Motor neuron (in vitro differentiated cells): Measurements from ENCODE around the gene IL37. TPM values are rescaled to one million over a fixed set of nuclear protein-coding genes. Genes with fewer than 3 reads are reported as not detected.
"Not testable (repeated sequence)": the region's sequence is repeated elsewhere in the genome, so short reads cannot be mapped to it uniquely, and the experiment has no call there.

Experiments used
- ATAC-seq, 8 experiments: fragments of 200-7000 bp; cut with Tn5 transposase; replicated peaks in 6 of 8; 2 replicates each; pipeline ENCODE4 v1.8.0; 2021; ENCODE audit warnings: mild to moderate bottlenecking in 8 of 8, moderate library complexity in 8 of 8
- H3K27ac ChIP-seq, 2 donors: fragments of 250-450 bp; sonication (Bioruptor Pico); 2 replicates each; pipeline ENCODE4 v1.9.0; 2021; ENCODE audit warnings: antibody characterized with exemption in 2 of 2, mild to moderate bottlenecking in 2 of 2, moderate library complexity in 1 of 2
- H3K4me1 ChIP-seq, 2 donors: fragments of 250-450 bp; sonication (Bioruptor Pico); replicated peaks in 1 of 2; 2 replicates each; pipeline ENCODE4 v1.6.1; 2021; ENCODE audit warnings: antibody characterized with exemption in 2 of 2, mild to moderate bottlenecking in 2 of 2, moderate library complexity in 1 of 2
- H3K4me3 ChIP-seq, 5 donors: fragments of 250-450 bp; sonication (Bioruptor Pico); 2 replicates each; pipeline ENCODE4 v1.9.0; 2021; ENCODE audit warnings: antibody characterized with exemption in 5 of 5, mild to moderate bottlenecking in 5 of 5, moderate library complexity in 4 of 5
- WGBS, 10 experiments: fragments of 450-650 bp; shearing (Covaris generic); methylation state at CpG; one replicate each; pipeline ENCODE4 v1.0.0; 2022; 5-methylcytosine and 5-hydroxymethylcytosine counted together
- in situ Hi-C, 9 experiments: fragments of 400-800 bp; cut with MboI; loops; one replicate each; pipeline ENCODE4 v1.15.0; 2021; ENCODE audit warnings: low sequenced_read_pairs in 9 of 9, low pct_unique_long_range_greater_than_20kb in 2 of 9; ENCODE audit not compliant: unreplicated experiment in 9 of 9
- total RNA-seq, 8 experiments: library from RNA; unstranded; fragments of 300-600 nt; gene quantifications; 2 replicates each; pipeline versions ENCODE4 v1.2.3 to v1.2.4, GENCODE V29; 2022

IL37 gene
- total RNA-seq, 8 experiments from 2014 or later: not detected

GRCh38 chr2:112897624-112897978 lies 13.4 kb upstream of the IL37 start:
- no peak overlapping the region for H3K27ac ChIP-seq
- 30 to 100% (median 97%) methylated on average over 1 to 3 of the region's 3 CpGs; no CpG with 5 or more reads in 5 of the 10 experiments for WGBS, 10 experiments
- H3K4me1 ChIP-seq: no peaks in the 10 kb centered on the region
- ATAC-seq: no peak
- no peak overlapping the region for H3K4me3 ChIP-seq
- in situ Hi-C loops: loop anchor here in 1 of 9 experiments (25.0 kb wide), 1 partner anchor 160 kb away; no protein-coding TSS in a partner anchor

GRCh38 chr2:112901431-112902065 lies 9.4 kb upstream of the IL37 start:
- ATAC-seq, in situ Hi-C loops, H3K4me1 ChIP-seq, H3K4me3 ChIP-seq, H3K27ac ChIP-seq: not testable (repeated sequence)
- 39 to 94% (median 60%) methylated on average over 2 to 3 of the region's 3 CpGs; no CpG with 5 or more reads in 1 of the 10 experiments for WGBS, 10 experiments

GRCh38 chr2:112902816-112903215 lies 8.1 kb upstream of the IL37 start:
- H3K4me3 ChIP-seq: no peak overlapping the region
- in situ Hi-C loops: no loop called here
- ATAC-seq: no peak
- no peaks in the 10 kb centered on the region for H3K4me1 ChIP-seq
- H3K27ac ChIP-seq: no peak overlapping the region
- 0 to 89% (median 72%) methylated on average over 2 of the region's 2 CpGs for WGBS, 10 experiments

- Histone ChIP-seq H3K27ac (no peak overlapping the region), H3K4me3 (no peak overlapping the region), H3K4me1 (no peaks in the 10 kb centered on the region)
- no peak for ATAC-seq
- WGBS, 10 experiments: 43 to 89% (median 67%) methylated on average over 1 to 4 of the region's 5 CpGs; no CpG with 5 or more reads in 1 of the 10 experiments
- in situ Hi-C loops: no loop called here
Observed at GRCh38 chr2:112904883-112905282, 6.1 kb upstream of the IL37 start.

GRCh38 chr2:112906276-112906675 lies 4.7 kb upstream of the IL37 start:
- peak in 2 of 8 experiments; percentile 60 to 79 for ATAC-seq
- no peaks in the 10 kb centered on the region for H3K4me1 ChIP-seq
- 71 to 86% (median 82%) methylated on average over 1 to 2 of the region's 2 CpGs; no CpG with 5 or more reads in 7 of the 10 experiments for WGBS, 10 experiments
- H3K27ac ChIP-seq: no peak overlapping the region
- H3K4me3 ChIP-seq: no peak overlapping the region
- in situ Hi-C loops: no loop called here

- 60 to 100% (median 85%) methylated on average over 2 to 11 of the region's 12 CpGs for WGBS, 10 experiments
- Histone ChIP-seq H3K4me1 (no peaks in the 10 kb centered on the region), H3K27ac (no peak overlapping the region), H3K4me3 (no peak overlapping the region)
- in situ Hi-C loops: no loop called here
- no peak for ATAC-seq
Observed at GRCh38 chr2:112907001-112907949, 3.7 kb upstream of the IL37 start.

- H3K4me3 ChIP-seq, H3K27ac ChIP-seq, in situ Hi-C loops, ATAC-seq, H3K4me1 ChIP-seq: not testable (repeated sequence)
- 0 to 80% (median 78%) methylated on average over 1 to 2 of the region's 2 CpGs; no CpG with 5 or more reads in 4 of the 10 experiments for WGBS, 10 experiments
Observed at GRCh38 chr2:112908559-112908958, 2.4 kb upstream of the IL37 start.

GRCh38 chr2:112910219-112910618 lies 746 bp upstream of the IL37 start:
- in situ Hi-C loops: no loop called here
- ATAC-seq: no peak
- Histone ChIP-seq H3K4me3 (no peak overlapping the region), H3K27ac (no peak overlapping the region), H3K4me1 (no peaks in the 10 kb centered on the region)

GRCh38 chr2:112912403-112912802 lies 1.4 kb downstream of the IL37 start:
- in situ Hi-C loops: no loop called here
- 0 to 100% (median 53%) methylated on average over 1 to 4 of the region's 4 CpGs for WGBS, 10 experiments
- no peak overlapping the region for H3K27ac ChIP-seq
- ATAC-seq: no peak
- H3K4me3 ChIP-seq: no peak overlapping the region
- no peaks in the 10 kb centered on the region for H3K4me1 ChIP-seq

- no peak overlapping the region for H3K4me3 ChIP-seq
- in situ Hi-C loops: no loop called here
- H3K27ac ChIP-seq: no peak overlapping the region
- no peak for ATAC-seq
- 30 to 80% (median 51%) methylated on average over 1 to 6 of the region's 7 CpGs; no CpG with 5 or more reads in 3 of the 10 experiments for WGBS, 10 experiments
- H3K4me1 ChIP-seq: no peaks in the 10 kb centered on the region
Observed at GRCh38 chr2:112915300-112916144, 4.6 kb downstream of the IL37 start.

GRCh38 chr2:112916145-112916571 lies 5.2 kb downstream of the IL37 start:
- no peak for ATAC-seq
- H3K4me1 ChIP-seq: no peaks in the 10 kb centered on the region
- H3K4me3 ChIP-seq: no peak overlapping the region
- WGBS, 10 experiments: 0 to 51% (median 40%) methylated on average over 1 to 3 of the region's 3 CpGs; no CpG with 5 or more reads in 5 of the 10 experiments
- H3K27ac ChIP-seq: no peak overlapping the region
- in situ Hi-C loops: no loop called here

GRCh38 chr2:112916625-112917247 lies 5.8 kb downstream of the IL37 start:
- H3K4me3 ChIP-seq: no peak overlapping the region
- no peak overlapping the region for H3K27ac ChIP-seq
- H3K4me1 ChIP-seq: no peaks in the 10 kb centered on the region
- in situ Hi-C loops: no loop called here
- ATAC-seq: peak in 2 of 8 experiments; percentile 51 to 63
- WGBS, 10 experiments: 6 to 67% (median 58%) methylated on average over 1 to 4 of the region's 4 CpGs; no CpG with 5 or more reads in 2 of the 10 experiments
